Epithelial cell of esophagus (primary cell): ENCODE data around the gene TRIM65.
"Not testable (repeated sequence)": the region's sequence is repeated elsewhere in the genome, so short reads cannot be mapped to it uniquely, and the experiment has no call there.

Experiments used
- DNase-seq: peaks from one replicate; pipeline ENCODE4 v3.0.0; 2010; ENCODE audit warnings: low read depth
- H3K4me3 ChIP-seq: 2 replicates; pipeline ENCODE4 v1.5.1; 2011; ENCODE audit warnings: mild to moderate bottlenecking, low read length, control low read depth
- CTCF ChIP-seq: IDR thresholded peaks from 2 replicates; pipeline ENCODE4 v1.5.1; 2011; ENCODE audit warnings: low read depth, mild to moderate bottlenecking, low read length, control low read depth, inconsistent platforms; ENCODE audit not compliant: insufficient read depth; ENCODE audit errors: missing control alignments

The TRIM65 gene

GRCh38 chr17:75891605-75892555, 4.9 kb downstream of the TRIM65 start:
- H3K4me3 ChIP-seq: no peak overlapping the region
- no peak for TF ChIP-seq CTCF
- no peak for DNase-seq

GRCh38 chr17:75891022-75891604, 5.6 kb downstream of the TRIM65 start:
- TF ChIP-seq CTCF: no peak
- DNase-seq: no peak
- H3K4me3 ChIP-seq: no peak overlapping the region

GRCh38 chr17:75889454-75889853, 7.3 kb downstream of the TRIM65 start:
- no peak for TF ChIP-seq CTCF
- DNase-seq: no peak
- no peak overlapping the region for H3K4me3 ChIP-seq

GRCh38 chr17:75888484-75888883, 8.3 kb downstream of the TRIM65 start:
- DNase-seq: no peak
- no peak for TF ChIP-seq CTCF
- no peak overlapping the region for H3K4me3 ChIP-seq

GRCh38 chr17:75885860-75886259, 10.9 kb downstream of the TRIM65 start:
- H3K4me3 ChIP-seq, DNase-seq: not testable (repeated sequence)

- no peak for DNase-seq
- no peak overlapping the region for H3K4me3 ChIP-seq
- no peak for TF ChIP-seq CTCF
These were observed 11.3 kb downstream of the TRIM65 start for GRCh38 chr17:75885431-75885830.

- no peak for TF ChIP-seq CTCF
- no peak overlapping the region for H3K4me3 ChIP-seq
- no peak for DNase-seq
These were observed 14.9 kb downstream of the TRIM65 start for GRCh38 chr17:75881678-75882454.
